Adrenal gland (tissue), 12 donors: Measurements from ENCODE around the gene SULT2B1. TPM values are rescaled to one million over a fixed set of nuclear protein-coding genes. Genes with fewer than 3 reads are reported as not detected.
A peak's percentile ranks its signal among the peaks of the same experiment; 100 is the strongest.

Experiments
- DNase-seq, 7 donors: peaks; one replicate each; pipeline ENCODE4 v3.0.0-alpha.2; 2019 to 2020
- H3K27ac ChIP-seq, 5 donors: fragments of 200-600 bp; sonication (generic) in 4 of 5; 1 replicate in 3 of 5; 2 replicates in 2 of 5; pipeline versions ENCODE4 v1.5.1 to v1.8.0; 2016 to 2020; ENCODE audit warnings: mild to moderate bottlenecking in 1 of 5
- H3K27me3 ChIP-seq: fragments of 200-600 bp; 2 replicates; pipeline ENCODE4 v1.8.0; 2021
- H3K36me3 ChIP-seq, 2 donors: fragments of 200-600 bp; replicated peaks in 1 of 2; 1 replicate in 1 of 2; 2 replicates in 1 of 2; pipeline versions ENCODE4 v1.5.1 to v1.8.0; 2018 to 2022
- H3K4me1 ChIP-seq, 2 donors: fragments of 200-600 bp; replicated peaks in 1 of 2; 1 replicate in 1 of 2; 2 replicates in 1 of 2; pipeline versions ENCODE4 v1.5.1 to v1.8.0; 2018 to 2021
- H3K4me3 ChIP-seq, 4 donors: fragments of 200-600 bp; sonication (generic) in 3 of 4; one replicate each; pipeline ENCODE4 v1.5.1; 2016 to 2018
- H3K9me3 ChIP-seq, 3 donors: fragments of 200-600 bp; sonication (generic) in 1 of 3; replicated peaks in 1 of 3; 1 replicate in 2 of 3; 2 replicates in 1 of 3; pipeline versions ENCODE4 v1.5.1 to v1.8.0; 2016 to 2021
- POLR2A ChIP-seq, 2 donors: fragments of 450-650 bp; IDR thresholded peaks; one replicate each; pipeline ENCODE4 v1.6.1; 2017; ENCODE audit warnings: antibody characterized with exemption in 2 of 2, mild to moderate bottlenecking in 2 of 2, moderate library complexity in 1 of 2
- WGBS, 4 donors: extraction: QIAGEN DNeasy Blood & Tissue Kit in 2 of 4; methylation state at CpG; one replicate each; pipeline versions ENCODE4 v1.1.5 to v1.1.7; 2013 to 2017; 5-methylcytosine and 5-hydroxymethylcytosine counted together
- intact Hi-C, 2 donors: fragments of 100-400 bp; cut with DNase I; formaldehyde crosslinking; loops; one replicate each; pipeline versions ENCODE4 v1.14.1 to v1.15.0; 2022 to 2023
- polyA plus RNA-seq, 3 donors: library from polyadenylated mRNA; stranded (reverse); fragments of 200-250 nt in 2 of 3; fragments of 350-450 nt in 1 of 3; fragmentation: Illumina TruSeq in 1 of 3; extraction: RNeasy Lipid Tissue Mini Kit (QIAGEN cat#74804) in 1 of 3; gene quantifications; one replicate each; pipeline ENCODE4 v1.2.3, GENCODE V29; 2013 to 2014
- total RNA-seq, 9 donors: library from RNA; depleted of rRNA in 4 of 9; stranded (reverse); fragments of >200 nt in 4 of 9; fragments of 120-200 nt in 1 of 9; fragmentation: NEBNext Ultra II Directional in 1 of 9; extraction: Animal tissue kit (Norgen Biotek cat#: 25700) in 1 of 9; gene quantifications; one replicate each; pipeline versions ENCODE4 v1.1.0 to v1.2.4, GENCODE V29; 2013 to 2023
- TF ChIP-seq, protein P1 (sequence below), 6 experiments: fragments of 450-650 bp in 4 of 6; fragments of 200-600 bp in 2 of 6; sonication (generic) in 1 of 6; IDR thresholded peaks; 1 replicate in 5 of 6; 2 replicates in 1 of 6; pipeline versions ENCODE4 v1.5.1 to v1.8.0; 2016 to 2021; ENCODE audit warnings: antibody characterized with exemption in 6 of 6, mild to moderate bottlenecking in 2 of 6, moderate library complexity in 1 of 6
- donor health status: healthy with polysubstance abuse.
- donor health status: Bipolar disorder and iron deficiency.
- donor health status: DM: yes; HTN: yes; CAD: no.
- donor health status: DM: no; HTN: no; CAD: no.
- donor health status: DM: no; HTN: no; CAD: no.
- donor health status: DM: yes; HTN: yes; CAD: no.

SULT2B1 gene
- total and polyA plus RNA-seq, 12 donors: 0.22 to 1.4 (median 0.52) TPM; not detected in 3

DNA sequence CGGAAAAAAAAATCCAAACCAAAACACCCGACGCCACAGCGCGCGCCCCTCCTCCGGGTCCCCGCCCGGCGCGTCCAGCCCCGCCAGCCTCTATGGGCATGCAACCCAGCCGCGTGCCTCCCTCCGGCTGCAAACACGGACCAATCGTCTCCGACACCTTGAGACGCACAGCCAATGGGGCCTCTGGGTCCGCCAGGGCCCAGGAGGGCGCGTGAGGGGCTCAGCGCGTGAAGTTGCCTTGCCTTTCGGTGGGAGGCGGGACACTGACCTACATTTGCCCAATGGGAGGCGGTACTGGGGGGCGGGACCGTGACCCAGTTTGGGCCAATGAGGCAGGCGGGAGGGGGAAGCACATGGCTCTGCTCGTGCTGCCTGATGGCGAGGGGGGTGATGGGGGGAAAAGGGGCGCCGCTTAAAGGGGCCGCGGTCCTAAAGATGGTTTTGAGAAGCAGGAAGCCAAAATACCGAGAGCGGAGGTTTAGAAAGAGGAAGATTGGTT lies 85.5 kb downstream of the SULT2B1 start:
- WGBS, 4 donors: 0 to 1% (median 0%) methylated on average over 24 to 38 of the region's 38 CpGs
- DNase-seq: peak; percentile 99 to 100 (median 100)
- Histone ChIP-seq H3K9me3 (no peaks in the 10 kb centered on the region), H3K27ac (peak overlapping the region; percentile 88 to 98 (median 96)), H3K4me3 (peak overlapping the region in 2 of 4 donors; percentile 45 to 70), H3K4me1 (peaks cover 33 to 46% of the 10 kb centered on the region in 2 donors), H3K36me3 (no peaks in the 10 kb centered on the region), H3K27me3 (no peaks in the 10 kb centered on the region)
- intact Hi-C loops: no loop called here
- TF ChIP-seq POLR2A (IDR thresholded peaks at IDR 0.05): no peak
- TF ChIP-seq, protein P1, sequence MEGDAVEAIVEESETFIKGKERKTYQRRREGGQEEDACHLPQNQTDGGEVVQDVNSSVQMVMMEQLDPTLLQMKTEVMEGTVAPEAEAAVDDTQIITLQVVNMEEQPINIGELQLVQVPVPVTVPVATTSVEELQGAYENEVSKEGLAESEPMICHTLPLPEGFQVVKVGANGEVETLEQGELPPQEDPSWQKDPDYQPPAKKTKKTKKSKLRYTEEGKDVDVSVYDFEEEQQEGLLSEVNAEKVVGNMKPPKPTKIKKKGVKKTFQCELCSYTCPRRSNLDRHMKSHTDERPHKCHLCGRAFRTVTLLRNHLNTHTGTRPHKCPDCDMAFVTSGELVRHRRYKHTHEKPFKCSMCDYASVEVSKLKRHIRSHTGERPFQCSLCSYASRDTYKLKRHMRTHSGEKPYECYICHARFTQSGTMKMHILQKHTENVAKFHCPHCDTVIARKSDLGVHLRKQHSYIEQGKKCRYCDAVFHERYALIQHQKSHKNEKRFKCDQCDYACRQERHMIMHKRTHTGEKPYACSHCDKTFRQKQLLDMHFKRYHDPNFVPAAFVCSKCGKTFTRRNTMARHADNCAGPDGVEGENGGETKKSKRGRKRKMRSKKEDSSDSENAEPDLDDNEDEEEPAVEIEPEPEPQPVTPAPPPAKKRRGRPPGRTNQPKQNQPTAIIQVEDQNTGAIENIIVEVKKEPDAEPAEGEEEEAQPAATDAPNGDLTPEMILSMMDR (IDR thresholded peaks at IDR 0.05): no peak

DNA sequence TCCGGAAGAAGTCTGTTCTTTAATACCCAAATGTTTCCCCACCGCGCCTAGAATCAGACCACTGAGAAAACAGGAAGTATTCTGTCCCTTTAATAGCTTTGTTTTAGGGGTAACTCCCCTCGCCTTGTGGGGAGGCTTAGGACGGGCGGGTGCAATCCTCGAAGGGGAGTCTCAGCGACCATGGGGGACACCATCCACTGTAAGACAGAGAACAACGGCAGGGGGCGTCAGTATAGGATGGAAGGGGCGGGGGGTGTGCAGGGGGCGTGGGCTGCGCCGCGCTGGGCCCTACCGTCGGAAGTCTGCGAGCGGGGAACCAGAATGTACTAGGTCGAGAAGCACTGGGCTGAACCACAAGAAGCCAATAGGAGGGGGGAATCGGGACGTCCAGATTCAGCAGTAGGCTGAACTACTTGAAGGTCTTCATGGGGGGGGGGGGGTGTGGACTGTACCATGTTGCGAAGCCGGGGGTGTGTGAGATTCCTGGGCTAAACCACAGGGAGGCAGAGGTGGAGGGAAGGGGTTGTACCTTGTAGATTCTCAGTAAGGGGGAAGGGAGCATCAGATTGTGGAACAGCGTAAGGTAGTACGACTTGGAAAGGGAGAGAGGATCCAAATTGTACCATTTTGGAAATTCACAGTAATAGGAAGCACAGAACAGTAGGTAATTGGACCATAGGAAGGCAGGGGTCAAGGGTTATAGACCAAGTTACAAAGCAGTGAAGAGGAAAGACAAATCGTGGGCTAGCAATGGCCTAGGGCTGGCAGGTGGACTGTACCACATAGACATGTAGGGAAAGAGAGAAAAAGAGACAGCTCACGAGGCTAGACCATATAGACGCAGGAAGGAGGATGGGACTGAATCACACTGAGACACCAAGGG lies 86.2 kb downstream of the SULT2B1 start:
- Histone ChIP-seq H3K4me3 (peak overlapping the region in 2 of 4 donors; percentile 29 to 70), H3K9me3 (no peaks in the 10 kb centered on the region), H3K27ac (peak overlapping the region; percentile 88 to 98 (median 96)), H3K27me3 (no peaks in the 10 kb centered on the region), H3K36me3 (no peaks in the 10 kb centered on the region), H3K4me1 (peaks cover 27 to 39% of the 10 kb centered on the region in 2 donors)
- peak; percentile 88 to 97 (median 94) for DNase-seq
- intact Hi-C loops: no loop called here
- TF ChIP-seq, protein P1 (IDR thresholded peaks at IDR 0.05): peak in 4 of 6 experiments; percentile 11 to 42 (median 34)
- peak; percentile 51 to 88 for TF ChIP-seq POLR2A (IDR thresholded peaks at IDR 0.05)
- WGBS, 4 donors: 6 to 10% (median 8%) methylated on average over 16 to 29 of the region's 29 CpGs

DNA sequence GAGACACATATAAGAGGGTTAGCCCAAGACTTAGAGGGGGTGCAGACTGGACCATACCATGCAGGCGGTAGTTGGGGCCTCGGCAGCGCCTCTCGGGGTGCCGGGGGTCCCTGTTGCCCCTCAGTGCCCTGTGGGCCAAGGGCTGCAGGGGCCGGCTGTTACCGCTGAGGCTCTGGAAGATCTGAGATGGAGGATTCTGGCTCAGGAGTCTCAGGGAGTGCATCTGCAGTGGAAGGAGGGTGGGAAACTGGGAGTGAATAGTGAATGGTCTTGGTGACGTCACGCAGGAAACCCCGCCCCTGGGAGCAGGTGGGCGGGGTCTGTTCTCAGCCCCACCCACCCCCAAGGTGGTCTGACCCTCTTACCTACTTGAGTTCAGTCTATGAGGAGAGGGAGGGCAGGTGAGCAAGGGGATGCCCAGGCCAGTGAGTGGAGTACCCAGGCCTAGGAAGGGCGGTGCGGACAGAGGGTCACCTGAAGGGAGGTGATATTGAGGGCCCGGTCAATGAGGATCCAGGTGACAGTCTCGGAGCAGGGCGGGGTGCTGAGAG lies 86.9 kb downstream of the SULT2B1 start:
- Histone ChIP-seq H3K9me3 (no peaks in the 10 kb centered on the region), H3K4me1 (peaks cover 19 to 32% of the 10 kb centered on the region in 2 donors), H3K27me3 (no peaks in the 10 kb centered on the region), H3K4me3 (peak overlapping the region in 1 of 4 donors; percentile 70), H3K36me3 (no peaks in the 10 kb centered on the region), H3K27ac (peak overlapping the region in 4 of 5 donors; percentile 48 to 98 (median 92))
- intact Hi-C loops: no loop called here
- TF ChIP-seq, protein P1 (IDR thresholded peaks at IDR 0.05): no peak
- no peak for TF ChIP-seq POLR2A (IDR thresholded peaks at IDR 0.05)
- 74 to 77% (median 76%) methylated on average over 16 of the region's 16 CpGs for WGBS, 4 donors
- peak in 6 of 7 donors; percentile 44 to 78 (median 58) for DNase-seq
